GM19372 (cell line): ENCODE results near the gene CNNM3.
"Not testable (repeated sequence)": the region's sequence is repeated elsewhere in the genome, so short reads cannot be mapped to it uniquely, and the experiment has no call there.

Experiments used
- ATAC-seq: cut with Tn5 transposase; IDR thresholded peaks from one replicate; pipeline ENCODE4 v1.9.1; 2021; ENCODE audit warnings: mild to moderate bottlenecking, low read depth, moderate library complexity; ENCODE audit not compliant: unreplicated experiment

CNNM3 gene

DNA sequence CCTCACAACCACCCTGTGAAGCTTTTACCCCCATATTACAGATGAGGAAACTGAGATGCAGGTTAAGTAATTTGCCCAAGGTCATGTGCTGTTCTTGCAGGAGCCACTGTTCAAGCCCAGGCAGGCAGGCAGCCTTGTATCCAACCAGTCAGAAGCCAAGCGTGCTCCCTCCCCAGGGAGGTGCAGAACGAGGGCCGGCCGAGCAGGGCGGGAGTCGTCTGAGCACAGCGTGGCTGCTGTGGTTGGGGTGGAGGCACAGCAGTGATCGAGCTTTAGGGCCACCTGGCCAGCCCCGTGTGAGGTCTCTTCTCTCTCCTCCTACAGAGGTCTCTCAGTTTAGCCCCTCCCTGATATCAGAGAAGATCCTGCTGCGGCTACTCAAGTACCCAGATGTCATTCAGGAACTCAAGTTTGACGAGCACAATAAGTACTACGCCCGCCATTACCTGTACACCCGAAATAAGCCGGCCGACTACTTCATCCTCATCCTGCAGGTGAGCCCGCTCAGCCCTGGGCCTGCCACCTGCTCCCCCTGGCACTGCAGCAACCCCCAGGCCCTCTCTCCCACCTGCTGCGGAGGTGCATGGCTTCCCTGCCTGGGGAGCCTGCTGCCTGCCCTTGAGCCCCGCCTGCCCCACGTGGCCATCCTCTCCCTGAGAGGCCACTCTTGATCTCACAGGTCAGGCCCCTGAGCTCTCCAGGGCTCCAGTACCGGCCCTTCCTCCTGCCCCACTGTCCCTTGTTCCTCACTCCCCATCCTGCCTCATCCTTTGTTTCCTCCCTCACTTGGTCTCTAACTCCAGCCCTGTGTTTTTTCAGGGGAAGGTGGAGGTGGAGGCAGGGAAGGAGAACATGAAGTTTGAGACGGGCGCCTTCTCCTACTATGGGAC lies 17.1 kb upstream of the CNNM3 start:
- no peak for ATAC-seq

DNA sequence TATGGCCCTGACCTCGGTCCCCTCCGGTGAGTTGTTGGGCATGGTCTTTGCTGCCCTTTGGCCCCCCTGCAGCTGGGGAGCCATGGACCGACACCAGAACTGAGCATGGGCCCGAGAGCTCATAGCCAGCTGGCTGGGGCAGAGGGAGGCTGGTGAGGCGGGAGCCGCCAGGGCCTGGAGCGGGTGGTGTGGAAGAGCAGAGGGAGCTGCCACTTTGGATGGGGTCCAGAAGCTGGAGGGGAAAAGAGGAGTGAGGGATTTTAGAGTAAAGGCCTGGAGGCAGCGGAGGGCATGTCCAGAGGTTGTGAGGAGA lies 16.5 kb upstream of the CNNM3 start:
- no peak for ATAC-seq

DNA sequence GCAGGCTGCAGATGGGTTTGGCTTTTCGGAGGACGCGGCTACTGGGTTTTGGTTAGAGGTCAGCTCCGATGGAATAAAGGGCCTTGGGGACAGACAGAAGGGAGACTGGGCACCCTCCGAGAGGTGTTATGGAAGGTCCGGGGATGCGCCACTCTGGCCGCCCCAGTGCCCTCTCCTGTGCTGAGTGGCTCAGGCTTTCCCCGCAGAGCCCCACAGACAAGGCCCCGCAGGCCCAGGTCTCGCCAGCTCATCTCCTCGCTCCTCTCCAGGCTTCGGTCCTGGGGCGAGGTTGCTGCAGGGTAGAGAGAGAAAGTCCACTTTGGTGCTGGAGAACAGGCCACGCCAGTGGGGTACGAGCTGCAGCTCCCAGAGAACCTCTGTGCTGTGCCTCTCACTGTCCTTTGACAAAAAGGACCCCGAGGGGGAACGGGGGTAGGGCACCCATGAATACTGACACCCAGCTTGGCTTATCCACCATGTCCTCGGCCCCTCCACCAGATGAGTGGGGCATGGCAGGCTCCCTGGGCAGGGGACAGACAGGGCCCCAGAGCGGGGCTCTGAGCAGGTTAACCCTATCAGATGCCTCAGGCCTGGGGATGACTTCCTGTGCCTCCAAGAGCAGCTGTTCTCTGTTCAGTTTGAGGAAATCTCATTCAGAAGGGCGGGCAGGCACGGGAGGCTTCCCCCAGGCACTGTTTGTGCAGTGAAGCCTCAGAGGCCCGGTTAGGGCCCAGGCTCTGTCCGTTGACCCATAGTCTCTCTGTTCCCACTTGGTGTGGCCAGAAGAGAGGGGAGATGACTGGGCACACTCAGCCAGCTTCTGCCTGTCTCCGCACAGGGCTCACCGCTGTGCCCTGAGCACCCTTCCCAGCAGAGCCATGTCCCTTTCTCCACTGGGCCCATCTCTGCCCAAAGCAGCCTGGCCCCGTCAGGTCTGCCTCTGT lies 15.7 kb upstream of the CNNM3 start:
- no peak for ATAC-seq

- ATAC-seq, result no peak
Observed at GRCh38 chr2:96801005-96801785, 14.9 kb upstream of the CNNM3 start.

DNA sequence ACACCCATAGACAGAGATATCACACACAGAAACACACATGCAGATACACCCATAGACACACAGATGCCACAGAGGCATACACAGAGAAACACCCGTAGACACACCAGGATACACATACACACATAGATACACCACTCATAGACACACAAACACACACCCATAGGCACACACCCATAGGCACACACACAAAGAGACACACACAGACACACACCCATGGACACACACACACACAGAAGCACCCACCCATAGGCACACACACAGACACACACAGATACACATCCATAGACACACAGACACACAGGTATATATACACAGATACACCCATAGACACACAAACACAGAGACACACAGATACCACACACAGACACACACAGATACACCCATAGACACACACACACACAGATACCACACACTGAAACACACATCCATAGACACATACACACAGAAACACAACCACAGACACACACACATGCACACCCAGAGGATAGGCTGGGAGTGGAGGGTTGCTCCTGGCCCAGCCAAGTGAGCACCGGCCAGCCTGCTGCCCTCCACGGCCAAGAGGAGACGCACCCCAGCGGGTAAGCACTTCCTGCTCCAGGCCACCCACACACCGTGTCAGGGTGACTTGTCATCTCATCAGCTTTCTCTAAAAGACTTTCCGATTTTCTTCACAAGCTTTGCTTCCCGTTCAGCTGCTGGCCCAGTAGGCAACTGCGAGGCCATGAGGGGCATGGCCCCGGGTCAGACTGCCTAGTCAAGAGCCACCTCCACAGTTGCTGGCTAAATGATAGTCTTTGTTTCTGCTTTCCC lies 14.1 kb upstream of the CNNM3 start:
- no peak for ATAC-seq

GRCh38 chr2:96802721-96803120 lies 13.3 kb upstream of the CNNM3 start:
- no peak for ATAC-seq

- no peak for ATAC-seq
Observed at GRCh38 chr2:96804986-96805385, 11.1 kb upstream of the CNNM3 start.

DNA sequence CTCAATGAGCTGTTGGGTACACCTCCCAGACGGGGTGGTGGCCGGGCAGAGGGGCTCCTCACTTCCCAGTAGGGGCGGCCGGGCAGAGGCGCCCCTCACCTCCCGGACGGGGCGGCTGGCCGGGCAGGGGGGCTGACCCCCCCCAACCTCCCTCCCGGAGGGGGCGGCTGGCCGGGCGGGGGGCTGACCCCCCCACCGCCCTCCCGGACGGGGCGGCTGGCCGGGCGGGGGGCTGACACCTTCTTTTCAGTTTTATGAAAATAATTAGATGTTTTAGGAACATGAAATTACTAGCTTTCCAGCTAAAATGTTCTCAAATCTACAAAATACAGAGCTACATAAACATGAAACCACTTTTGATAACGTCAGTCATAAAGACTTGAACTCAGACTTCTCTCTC lies 10.1 kb upstream of the CNNM3 start:
- ATAC-seq, result not testable (repeated sequence)

DNA sequence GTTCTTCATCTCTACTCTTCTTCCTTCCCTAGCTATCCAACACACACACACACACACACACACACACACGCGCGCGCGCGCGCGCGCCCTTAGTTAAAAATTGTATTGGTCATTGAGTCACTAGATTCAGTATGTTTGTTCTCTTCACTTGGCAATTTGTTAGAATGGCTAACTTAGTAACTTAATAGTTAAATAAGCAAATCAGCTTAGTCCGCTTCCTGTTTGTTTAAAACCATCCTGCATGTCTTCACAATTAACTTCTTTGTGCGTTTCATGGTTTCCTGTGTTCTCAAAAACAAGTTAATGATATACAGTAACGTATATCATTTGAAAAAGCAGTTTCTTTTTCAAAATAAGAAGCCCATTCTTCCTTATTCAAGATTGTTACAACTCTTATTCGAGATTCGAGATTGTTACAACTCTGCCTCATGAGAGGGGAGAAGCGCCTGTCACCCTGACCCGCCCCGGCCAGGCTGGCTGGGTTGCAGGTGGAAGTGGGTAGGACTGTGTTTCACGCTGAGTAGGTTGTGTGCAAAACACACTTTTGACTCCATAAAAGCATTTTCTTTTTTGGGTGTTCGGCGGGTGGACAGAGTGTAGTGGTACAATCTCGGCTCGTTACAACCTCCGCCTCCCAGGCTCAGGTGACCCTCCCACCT lies 9.5 kb upstream of the CNNM3 start:
- ATAC-seq, result no peak

- ATAC-seq, result no peak
Observed at GRCh38 chr2:96807127-96807471, 9.0 kb upstream of the CNNM3 start.

DNA sequence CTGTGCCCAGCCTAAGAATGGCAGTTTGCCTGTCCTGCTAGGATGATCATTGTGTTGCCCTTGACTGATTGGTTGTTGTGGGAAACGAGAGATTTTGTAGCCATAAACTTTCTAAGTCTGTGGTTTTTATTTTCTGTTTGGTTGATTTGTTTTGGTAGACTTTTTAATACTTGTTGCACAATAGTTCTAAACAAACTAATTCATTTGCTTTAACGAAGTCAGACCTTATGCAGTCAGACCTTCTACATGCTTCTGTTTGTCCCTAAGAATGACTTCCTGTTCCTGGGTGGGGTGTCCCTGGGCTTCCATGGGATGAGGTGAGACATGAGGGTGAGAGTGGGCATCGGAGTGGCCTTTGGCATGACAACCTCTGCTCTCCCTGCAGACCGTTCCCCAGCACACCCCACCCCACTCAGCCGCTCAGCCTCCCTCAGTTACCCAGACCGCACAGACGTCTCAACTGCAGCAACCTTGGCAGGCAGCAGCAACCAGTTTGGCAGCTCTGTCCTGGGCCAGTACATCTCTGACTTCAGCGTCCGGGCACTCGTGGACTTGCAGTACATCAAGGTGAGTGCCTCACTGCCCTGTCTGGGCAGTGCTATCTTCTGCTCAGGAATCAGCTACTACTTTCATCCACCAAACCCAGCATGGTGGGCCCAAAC lies 7.8 kb upstream of the CNNM3 start:
- no peak for ATAC-seq

- no peak for ATAC-seq
Observed at GRCh38 chr2:96809216-96809882, 6.7 kb upstream of the CNNM3 start.

DNA sequence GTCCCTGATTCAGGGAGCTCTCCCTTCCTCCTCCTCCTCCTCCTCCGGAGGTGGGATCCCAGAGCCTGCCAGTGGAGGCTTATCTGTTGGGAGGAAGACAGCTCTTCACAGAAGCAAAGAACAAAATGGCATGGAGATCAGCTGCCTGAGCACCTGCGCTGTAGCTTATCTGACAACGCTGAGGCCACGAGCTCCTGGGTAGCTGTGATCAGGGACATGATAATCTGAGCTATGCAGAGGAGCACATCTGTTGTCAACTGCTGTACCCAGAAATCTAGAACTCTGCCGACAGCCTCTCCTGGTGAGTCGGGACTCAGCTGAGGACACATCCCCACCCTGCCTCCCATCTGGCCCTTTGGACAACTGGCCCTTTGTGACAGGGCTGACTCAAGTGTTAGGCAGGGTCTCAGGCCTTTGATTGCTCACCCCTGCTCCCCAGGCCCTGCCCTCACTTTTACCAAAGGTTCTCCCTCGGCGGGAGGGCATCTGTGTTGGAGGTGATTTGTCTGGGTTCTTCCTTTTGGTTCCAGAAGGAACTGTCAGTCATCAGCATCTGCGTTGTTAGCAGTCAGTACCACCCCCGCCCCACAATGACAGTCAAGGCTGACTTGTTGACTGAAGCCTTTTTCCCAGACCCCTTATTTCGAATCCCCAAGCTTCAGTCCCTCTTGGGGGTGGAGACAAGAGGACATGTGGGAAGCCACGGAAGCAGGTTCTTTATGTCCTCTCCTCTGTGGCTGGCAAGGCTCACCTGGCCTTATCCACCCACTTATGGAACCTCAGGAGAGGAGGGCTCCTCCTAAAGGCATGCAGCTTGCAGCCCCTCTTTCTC lies 5.9 kb upstream of the CNNM3 start:
- ATAC-seq, result no peak

- ATAC-seq, result no peak
Observed at GRCh38 chr2:96810783-96811192, 5.3 kb upstream of the CNNM3 start.

DNA sequence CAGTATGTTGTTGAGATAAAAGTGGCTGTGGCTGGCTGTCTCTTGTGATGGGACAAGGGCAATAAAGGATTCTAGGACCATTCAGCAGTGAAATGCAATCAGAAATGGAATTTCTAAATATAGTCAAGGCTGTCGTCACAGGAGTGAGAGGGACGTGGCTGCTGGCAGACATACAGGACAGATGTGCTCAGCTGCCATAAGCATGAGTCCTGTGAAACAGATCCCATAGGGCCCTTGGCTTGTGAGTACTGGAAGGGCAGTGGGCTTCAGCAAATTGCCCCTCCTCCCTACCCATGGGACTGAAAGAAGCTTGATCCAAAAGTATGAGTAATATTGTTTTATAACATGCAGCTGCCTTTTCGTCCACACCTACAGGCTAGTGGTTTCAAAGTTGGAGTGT lies 4.2 kb upstream of the CNNM3 start:
- ATAC-seq, result no peak

GRCh38 chr2:96813656-96814055 lies 2.4 kb upstream of the CNNM3 start:
- no peak for ATAC-seq

GRCh38 chr2:96815326-96816126 lies 542 bp upstream of the CNNM3 start:
- ATAC-seq, result no peak
